HG02642 (cell line): ENCODE results near the gene PCMT1.
"Not testable (repeated sequence)": the region's sequence is repeated elsewhere in the genome, so short reads cannot be mapped to it uniquely, and the experiment has no call there.

Source experiments
- ATAC-seq: cut with Tn5 transposase; IDR thresholded peaks from one replicate; pipeline ENCODE4 v1.9.1; 2021; ENCODE audit warnings: mild to moderate bottlenecking; ENCODE audit not compliant: unreplicated experiment, poor library complexity

PCMT1 gene

DNA sequence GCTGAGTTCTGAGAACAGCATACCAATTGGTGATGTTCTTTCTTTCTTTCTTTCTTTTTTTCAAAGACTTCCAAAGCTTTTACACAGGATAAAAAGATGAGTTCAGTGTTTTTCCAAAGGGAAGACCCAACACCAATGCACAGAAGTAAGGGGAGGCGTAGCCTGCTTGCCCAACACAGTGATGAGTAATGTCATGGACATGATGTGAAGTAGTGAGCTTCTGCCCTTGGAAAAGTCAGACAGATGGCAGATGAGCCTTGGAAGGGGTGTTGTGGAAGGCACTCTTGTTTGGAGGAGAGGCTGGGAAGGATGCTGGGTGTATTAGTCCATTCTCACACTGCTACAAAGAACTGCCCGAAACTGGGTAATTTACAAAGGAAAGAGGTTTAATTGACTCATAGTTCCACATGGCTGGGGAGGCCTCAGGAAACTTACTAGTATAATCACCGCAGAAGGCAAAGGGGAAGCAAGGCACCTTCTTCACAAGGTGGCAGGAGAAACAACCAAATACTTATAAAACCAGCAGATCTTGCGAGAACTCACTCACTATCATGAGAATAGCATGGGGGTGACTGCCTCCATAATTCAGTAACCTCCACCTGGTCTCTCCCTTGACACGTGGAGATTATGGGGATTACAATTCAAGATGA lies 102.0 kb downstream of the PCMT1 start:
- ATAC-seq: no peak

DNA sequence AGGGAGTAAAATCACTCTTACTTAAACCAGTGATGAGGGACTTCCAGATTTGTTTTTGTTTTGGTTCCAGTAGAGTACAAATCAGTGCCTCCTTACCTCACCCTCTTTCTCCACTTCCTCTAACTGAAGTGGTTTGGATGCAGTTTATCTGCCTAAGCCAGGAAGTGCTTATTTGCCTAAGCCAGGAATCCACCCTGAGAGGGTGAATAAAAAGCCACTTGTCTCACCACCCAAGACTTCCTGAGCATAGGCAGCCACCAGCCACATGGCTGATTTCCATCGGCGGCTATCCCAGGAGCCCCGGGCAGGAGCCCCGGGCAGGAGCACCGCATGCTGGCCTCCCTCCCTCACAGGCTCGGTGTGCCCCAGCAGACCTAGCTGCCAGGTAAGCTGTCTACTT lies 102.6 kb downstream of the PCMT1 start:
- ATAC-seq: no peak

DNA sequence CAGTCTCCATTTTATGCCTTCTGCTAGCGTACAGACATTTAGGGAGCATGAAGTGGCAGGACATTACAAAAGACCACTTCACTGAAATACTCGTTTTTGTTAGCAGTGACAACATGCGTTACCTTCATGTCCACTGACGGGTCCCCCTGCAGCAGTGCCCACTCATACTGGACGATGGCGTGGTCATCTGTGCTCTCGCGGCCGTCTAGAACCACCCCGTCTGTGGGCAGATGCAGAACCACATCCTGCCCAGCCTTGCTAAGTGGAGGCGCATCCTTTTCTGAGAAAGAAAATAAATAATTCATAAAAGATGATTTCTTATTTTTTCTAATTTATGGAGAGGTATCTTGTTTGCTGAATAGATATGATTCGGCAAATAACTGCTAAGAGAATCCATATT lies 103.3 kb downstream of the PCMT1 start:
- no peak for ATAC-seq

DNA sequence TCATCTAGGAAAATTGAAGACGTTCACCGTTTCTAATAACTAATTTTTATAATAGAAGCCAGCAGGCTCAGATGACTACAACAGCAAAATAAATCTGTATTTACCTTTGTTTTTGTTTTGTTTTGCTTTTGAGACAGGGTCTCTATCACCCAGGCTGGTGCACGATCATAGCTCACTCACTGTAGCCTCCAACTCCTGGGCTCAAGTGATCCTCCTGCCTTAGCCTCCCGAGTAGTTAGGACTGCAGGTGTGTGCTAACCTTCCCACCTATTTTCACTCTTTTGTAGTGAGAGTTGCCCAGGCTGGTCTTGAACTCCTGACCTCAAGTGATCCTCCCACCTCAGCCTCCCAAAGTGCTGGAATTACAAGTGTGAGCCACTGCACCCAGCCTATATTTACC lies 104.5 kb downstream of the PCMT1 start:
- ATAC-seq: not testable (repeated sequence)

DNA sequence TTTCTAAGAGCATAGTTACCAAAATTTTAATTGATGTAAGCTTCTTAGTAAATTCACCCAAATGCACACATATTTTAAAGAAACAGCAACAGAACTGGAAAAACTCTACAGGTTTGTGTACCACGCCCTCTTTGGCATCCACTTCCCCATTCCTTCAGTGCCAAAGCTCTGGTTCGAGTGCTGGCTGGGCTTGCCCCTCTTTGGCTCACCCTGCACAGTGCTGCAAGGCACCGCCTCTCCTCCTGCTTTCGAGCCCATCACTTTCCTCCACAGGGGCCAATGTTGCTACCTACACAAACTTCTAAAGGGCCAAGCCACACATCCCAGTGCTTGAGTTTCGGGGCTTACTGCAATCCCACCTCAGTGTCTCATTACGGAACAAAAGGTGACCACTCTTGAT lies 105.0 kb downstream of the PCMT1 start:
- no peak for ATAC-seq

DNA sequence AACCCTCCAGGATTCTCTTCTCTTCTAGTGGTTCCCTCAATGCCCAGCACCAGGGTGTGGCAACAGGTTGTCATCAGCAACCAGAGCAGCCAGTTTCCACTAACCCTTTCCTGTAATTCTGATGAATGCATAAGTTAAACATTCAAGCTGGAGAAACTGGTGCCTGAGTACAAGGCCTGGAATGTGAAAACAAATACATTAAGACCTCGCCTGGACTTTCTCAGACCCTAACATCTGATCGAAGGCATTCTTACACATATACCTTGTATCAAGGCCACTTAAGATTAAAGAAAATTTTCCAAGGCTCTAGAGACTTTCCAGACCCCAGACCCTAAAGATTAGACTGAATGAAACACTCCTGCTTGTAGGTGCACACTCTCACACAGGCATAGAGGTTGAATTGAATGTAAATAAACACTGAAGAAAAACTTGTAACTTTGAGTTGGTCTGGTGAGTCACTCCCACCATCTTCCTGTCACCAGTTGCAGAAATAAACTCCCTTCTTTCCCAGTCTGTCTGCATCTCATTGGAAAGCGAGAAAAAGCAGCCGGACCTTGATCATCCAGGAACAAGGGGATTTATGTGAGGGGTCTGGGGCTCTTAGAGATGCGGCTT lies 105.6 kb downstream of the PCMT1 start:
- no peak for ATAC-seq

DNA sequence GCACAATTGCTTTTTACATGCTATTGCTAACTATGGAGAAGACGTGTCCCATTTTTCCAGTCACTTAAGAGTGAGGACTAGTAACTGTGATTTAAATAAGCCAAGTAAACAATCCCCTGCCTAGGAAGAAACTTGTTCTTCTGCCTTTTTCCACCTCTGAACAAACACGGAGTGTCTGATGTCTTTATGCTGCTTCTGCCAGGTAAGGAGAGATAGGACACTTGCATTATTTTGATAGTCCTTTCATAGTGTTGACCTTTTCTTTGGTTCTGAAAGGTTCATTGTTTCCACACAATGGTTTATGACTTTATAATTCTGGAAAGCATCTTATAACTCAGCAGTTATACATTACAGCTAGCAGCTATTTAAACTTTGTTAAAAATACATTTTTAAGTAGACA lies 106.2 kb downstream of the PCMT1 start:
- ATAC-seq: no peak

DNA sequence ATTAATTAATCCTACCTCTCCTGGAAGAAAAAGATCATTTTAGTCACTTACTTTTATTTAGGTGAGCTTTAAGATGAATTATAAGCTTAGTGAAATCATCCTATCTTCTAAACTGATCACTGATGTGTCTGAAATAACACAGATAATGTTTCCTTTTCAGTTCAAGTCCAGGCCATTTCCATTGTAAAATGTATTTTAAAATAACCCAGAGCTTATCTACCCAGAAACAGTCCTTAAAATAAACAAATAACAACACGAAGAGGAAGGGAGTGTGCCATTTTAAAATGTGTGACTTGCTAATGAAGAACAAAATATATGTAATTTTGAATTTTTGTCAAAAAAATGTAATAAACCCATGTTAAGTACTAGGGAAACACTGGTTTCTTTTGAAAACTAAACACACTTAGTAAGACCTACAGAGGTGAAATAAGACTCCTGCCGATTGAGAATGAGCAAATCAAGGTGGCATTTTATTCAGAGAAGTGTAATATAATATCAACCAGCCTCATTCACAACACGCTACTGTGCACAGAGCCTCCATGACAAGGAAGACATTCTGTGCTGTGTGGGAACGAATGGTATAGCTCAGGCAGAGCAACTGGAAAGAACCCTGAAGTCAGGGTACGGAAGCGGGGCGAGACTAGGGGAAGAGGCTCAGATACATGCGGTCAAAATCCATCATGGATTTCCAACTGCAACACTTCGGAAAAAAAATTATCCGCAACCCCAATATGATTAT lies 106.9 kb downstream of the PCMT1 start:
- no peak for ATAC-seq

DNA sequence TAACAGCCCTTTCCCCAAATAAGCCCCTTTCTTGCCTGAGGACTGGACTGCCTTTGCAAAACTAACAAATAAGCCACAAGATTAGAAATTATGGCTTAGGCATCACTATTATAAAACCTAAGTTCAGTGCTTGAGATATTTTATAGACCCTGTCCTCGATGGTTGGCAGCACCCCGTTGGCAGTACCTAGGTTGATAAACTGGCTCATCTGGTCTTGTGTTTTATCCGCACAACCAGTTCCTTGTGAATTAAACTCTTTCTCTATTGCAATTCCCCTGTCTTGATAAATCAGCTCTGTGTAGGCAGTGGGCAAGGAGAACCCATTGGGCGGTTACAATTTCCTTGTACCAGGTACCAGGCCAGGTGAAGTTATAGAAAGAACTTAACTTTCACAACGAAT lies 108.0 kb downstream of the PCMT1 start:
- no peak for ATAC-seq

DNA sequence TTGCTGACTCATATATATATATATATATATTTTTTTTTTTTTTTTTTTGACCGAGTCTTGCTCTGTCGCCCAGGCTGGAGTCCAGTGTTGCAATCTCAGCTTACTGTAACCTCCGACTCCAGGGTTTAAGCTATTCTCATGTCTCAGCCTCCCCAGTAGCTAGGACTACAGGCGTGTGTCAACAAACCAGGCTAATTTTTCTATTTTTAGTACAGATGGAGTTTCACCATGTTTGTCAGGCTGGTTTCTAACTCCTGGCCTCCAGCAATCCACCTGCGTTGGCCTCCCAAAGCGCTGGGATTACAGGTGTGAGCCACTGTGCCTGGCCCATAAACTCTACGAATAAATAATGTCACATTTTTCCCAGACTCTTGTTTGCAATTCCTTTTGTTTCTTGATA lies 109.8 kb downstream of the PCMT1 start:
- no peak for ATAC-seq

DNA sequence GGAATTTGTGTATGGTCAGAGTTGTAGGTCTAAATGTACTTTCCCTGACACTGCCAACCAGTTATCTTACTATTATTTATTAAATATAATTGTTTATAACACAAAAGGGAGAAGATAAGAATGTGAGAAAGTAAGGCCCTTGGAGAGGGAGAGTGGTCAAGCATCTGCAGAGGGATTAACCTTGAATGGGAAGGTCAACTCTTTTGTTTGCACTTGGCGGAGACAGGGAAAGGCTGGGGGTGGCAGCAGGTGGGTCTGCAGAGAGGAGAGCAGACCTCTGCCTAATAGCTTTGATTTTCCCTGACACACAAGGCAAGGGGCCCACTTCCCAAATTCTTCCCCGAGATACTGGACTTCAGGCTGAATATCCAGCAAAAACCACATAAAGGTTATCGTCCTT lies 110.4 kb downstream of the PCMT1 start:
- ATAC-seq: no peak

DNA sequence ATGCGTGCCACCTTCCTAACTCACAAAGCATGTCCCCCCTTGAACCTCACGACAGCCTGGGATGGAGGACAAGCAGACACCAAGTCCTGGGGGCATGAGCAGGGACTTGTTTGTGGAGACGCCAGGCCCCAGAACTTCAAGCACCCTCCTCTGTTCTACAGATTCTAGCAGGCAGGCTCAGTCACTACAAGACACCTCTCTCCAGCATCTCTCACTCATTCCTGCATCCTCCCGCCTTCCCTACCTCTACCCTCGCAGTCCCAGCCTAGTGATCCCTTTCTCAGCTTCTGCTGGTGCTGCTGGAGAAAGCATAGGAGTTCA lies 110.9 kb downstream of the PCMT1 start:
- no peak for ATAC-seq
